HL-60 (cell line): ENCODE data around the gene THSD7A.

ENCODE experiments used
- GABPA ChIP-seq: IDR thresholded peaks from 2 replicates; pipeline ENCODE4 v1.6.1; 2012; ENCODE audit warnings: low read depth
- POLR2AphosphoS5 ChIP-seq: IDR thresholded peaks from 2 replicates; pipeline ENCODE4 v1.6.1; 2012; ENCODE audit warnings: low read depth
- REST ChIP-seq: IDR thresholded peaks from 2 replicates; pipeline ENCODE4 v1.6.1; 2012; ENCODE audit warnings: low read depth; ENCODE audit not compliant: insufficient replicate concordance
- TF ChIP-seq, protein P1 (sequence below): IDR thresholded peaks from one replicate; pipeline ENCODE4 v1.5.1; 2011; ENCODE audit warnings: low read length, control low read depth, inconsistent platforms; ENCODE audit not compliant: insufficient read depth

- TF ChIP-seq, protein P1, sequence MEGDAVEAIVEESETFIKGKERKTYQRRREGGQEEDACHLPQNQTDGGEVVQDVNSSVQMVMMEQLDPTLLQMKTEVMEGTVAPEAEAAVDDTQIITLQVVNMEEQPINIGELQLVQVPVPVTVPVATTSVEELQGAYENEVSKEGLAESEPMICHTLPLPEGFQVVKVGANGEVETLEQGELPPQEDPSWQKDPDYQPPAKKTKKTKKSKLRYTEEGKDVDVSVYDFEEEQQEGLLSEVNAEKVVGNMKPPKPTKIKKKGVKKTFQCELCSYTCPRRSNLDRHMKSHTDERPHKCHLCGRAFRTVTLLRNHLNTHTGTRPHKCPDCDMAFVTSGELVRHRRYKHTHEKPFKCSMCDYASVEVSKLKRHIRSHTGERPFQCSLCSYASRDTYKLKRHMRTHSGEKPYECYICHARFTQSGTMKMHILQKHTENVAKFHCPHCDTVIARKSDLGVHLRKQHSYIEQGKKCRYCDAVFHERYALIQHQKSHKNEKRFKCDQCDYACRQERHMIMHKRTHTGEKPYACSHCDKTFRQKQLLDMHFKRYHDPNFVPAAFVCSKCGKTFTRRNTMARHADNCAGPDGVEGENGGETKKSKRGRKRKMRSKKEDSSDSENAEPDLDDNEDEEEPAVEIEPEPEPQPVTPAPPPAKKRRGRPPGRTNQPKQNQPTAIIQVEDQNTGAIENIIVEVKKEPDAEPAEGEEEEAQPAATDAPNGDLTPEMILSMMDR = no peak
- TF ChIP-seq REST = no peak
- TF ChIP-seq POLR2AphosphoS5 = no peak
- no peak for TF ChIP-seq GABPA
Observed at GRCh38 chr7:11605749-11606148, 226.2 kb downstream of the THSD7A start.
